GM20000 (cell line): ENCODE data around the gene TIAM1.

ENCODE experiments used
- DNase-seq: peaks from one replicate; pipeline ENCODE4 v3.0.0; 2012; ENCODE audit warnings: low spot score
- TF ChIP-seq, protein P1 (sequence below): IDR thresholded peaks from 2 replicates; pipeline ENCODE4 v1.5.1; 2012; ENCODE audit warnings: mild to moderate bottlenecking, control low read depth; ENCODE audit errors: extremely low read depth, missing control alignments

TIAM1 gene

DNA sequence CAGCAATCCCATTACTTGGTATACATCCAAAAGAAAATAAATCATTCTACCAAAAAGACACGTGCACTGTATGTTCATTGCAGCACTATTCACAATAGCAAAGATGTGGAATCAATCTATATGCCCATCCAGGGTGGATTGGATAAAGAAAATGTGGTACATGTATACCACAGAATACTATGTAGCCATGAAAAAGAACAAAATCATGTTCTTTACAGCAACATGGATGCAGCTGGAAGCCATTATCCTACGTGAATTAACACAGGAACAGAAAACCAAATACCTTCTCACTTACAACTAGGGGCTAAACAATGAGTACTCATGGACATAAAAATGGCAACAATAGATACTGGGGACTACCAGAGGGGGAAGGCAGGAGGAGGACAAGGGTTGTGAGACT, 147.3 kb downstream of the TIAM1 start:
- DNase-seq: no peak
- TF ChIP-seq, protein P1, sequence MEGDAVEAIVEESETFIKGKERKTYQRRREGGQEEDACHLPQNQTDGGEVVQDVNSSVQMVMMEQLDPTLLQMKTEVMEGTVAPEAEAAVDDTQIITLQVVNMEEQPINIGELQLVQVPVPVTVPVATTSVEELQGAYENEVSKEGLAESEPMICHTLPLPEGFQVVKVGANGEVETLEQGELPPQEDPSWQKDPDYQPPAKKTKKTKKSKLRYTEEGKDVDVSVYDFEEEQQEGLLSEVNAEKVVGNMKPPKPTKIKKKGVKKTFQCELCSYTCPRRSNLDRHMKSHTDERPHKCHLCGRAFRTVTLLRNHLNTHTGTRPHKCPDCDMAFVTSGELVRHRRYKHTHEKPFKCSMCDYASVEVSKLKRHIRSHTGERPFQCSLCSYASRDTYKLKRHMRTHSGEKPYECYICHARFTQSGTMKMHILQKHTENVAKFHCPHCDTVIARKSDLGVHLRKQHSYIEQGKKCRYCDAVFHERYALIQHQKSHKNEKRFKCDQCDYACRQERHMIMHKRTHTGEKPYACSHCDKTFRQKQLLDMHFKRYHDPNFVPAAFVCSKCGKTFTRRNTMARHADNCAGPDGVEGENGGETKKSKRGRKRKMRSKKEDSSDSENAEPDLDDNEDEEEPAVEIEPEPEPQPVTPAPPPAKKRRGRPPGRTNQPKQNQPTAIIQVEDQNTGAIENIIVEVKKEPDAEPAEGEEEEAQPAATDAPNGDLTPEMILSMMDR: no peak

DNA sequence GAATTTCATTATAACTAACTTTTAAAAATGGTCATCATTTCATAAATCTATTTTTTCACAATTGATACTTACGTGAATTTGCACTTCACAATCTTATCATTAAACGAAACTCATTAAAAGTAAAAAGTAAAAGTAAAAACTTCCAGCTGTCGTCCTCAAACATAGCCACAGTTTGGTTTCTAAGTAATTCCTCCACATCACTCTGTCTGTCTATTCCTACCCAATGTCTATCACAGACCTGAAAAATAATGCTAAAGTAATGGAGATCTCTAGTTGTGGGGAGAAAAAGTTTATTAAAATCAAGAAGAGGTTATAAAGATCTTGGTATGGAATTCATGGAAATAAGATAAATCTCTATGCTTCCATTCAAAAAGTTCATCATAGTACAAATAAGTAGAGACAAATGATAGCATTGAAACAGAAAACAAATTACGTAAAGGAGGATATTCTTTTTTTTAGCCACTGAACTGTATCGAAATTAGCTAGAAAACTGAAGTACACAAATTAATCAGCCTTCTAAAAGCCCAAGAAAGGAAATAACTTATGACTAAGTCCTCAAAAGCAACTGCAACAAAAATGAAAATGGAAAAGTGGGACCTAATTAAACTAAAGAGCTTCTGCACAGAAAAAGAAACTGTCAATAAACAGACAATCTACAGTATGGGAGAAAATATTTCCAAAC, 148.6 kb downstream of the TIAM1 start:
- peak; percentile 21 for DNase-seq
- TF ChIP-seq, protein P1: no peak

DNA sequence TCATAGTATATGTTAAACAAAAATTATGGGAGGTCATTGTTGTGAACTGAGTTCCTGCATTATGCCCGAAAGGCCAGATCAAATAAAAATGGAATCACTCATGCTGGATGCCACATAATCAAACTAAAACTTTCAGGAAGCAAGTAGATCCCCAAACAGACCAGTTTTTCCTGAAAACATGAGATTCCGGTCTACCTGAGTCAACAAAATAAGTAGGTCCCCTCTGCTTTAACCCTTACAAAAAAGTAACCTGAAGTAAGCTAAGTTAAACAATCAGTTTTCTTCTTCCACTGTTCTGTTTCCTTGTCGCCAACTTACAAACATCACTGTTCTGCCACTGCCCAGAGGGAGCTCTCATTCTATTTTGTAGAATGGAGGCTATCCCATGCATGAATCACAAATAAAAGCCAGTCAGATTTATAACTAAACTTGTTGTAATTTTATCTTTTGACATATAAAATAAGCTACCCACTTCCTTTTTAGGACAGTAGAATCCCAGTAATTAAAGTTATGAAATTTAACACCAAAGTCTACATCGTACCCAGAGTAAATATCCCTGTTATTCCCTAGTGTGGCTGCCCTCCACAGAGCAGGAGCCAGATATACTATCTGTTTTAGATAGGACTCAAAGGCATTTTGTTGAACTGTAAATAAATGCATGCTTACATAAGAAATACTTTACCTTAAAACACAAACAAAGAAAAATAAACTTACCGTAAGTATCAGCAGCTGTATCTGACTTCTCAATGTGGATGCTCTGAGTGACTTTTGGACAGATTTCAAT, 149.4 kb downstream of the TIAM1 start:
- TF ChIP-seq, protein P1: no peak

DNA sequence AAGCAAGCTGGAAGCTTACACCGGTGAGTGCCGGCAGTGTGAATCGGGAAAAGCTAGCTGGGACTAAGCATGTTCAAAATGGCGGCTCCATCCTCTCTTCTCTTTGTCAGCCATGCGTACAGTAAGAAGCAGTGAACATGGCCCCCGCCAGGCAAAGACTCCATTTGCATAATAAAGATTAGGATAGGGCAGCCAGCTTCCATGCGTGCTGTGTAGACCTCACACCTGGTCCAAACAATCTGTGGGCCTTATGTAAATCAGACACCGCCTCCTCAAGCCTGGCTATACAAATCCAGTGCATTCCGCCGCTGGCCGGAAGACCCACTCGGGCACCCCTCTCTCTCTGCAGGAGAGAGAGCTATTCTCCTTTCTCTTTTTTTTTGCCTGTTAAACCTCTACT, 150.3 kb downstream of the TIAM1 start:
- TF ChIP-seq, protein P1: no peak
- no peak for DNase-seq

More for the DNA sequence above, 149.4 kb downstream of the TIAM1 start:
- no peak for DNase-seq

DNA sequence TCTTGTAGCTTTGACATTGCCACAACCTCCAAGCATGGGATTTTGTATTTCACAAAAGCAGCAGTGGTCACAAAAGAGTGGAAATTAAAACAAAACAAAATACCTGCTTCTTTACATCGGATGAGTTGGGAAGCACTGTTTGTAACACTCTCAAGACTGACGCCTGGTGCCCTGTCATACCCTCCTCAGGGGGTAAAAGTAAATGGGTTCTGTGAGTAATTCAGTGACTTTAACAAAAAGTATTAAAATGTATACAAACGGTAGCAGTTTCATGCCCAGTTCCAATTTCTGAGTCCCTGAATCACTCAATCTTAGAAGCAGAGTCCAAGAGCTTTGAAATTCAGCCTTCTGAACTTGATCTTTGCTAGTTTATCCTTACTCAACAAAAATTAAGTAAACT, 152.5 kb downstream of the TIAM1 start:
- TF ChIP-seq, protein P1: no peak
- DNase-seq: no peak

DNA sequence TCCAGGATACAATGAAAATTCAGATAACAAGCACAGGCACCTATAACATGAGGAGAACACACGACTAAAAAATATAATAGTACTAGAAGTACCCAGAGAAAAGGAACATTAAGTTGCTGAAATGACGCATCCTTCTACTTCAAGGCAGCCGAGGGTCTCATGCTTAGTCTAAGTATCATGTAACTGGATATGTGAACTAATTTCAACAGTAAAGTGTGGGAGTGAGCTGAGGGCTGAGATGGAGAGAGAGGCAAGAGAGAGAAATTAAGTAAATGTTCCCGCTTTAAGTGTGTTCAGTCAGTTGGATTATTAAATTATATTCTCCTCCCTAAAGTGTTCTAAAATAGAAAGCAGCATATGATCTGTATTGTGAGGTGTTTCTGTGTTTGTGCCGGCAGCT, 153.5 kb downstream of the TIAM1 start:
- DNase-seq: no peak
- TF ChIP-seq, protein P1: no peak

DNA sequence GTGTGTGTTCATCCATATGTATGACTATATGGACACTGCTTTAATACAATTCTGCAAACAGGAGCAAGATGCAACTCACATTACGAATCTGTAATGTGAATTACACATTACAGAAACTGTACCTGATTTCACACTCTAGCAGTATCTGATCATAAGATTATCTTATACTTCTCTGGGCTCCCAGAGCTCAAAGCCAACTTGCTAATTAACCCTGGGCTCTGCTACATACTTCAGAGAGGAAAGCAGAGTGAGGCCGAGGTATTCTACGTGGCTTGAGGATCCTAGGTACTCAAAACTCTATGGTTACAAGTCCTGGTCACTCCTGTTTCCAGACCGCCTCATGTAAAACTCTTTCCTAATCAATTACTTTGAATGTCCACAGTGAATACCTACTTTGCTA, 156.6 kb downstream of the TIAM1 start:
- no peak for DNase-seq

More for the DNA sequence above, 156.6 kb downstream of the TIAM1 start:
- TF ChIP-seq, protein P1: no peak
